NCI-H2227 treated with DMSO at 0.1 percent for 48 hours (cell line): Measurements from ENCODE around the gene MFSD11.
"Not testable (repeated sequence)": the region's sequence is repeated elsewhere in the genome, so short reads cannot be mapped to it uniquely, and the experiment has no call there.

Source experiments
- DNase-seq: peaks from one replicate; lab custom pipeline; 2025; lab: John Stamatoyannopoulos, UW

The MFSD11 gene

GRCh38 chr17:76737676-76738467, at the start of gene MFSD11:
TSS of gene MFSD11 (plus strand) at chr17:76738119. CDS start at chr17:76738353, 234 bp downstream.
- peak; percentile 97 for DNase-seq

- no peak for DNase-seq
These were observed 49.7 kb upstream of the MFSD11 start for GRCh38 chr17:76688165-76688622.

DNA sequence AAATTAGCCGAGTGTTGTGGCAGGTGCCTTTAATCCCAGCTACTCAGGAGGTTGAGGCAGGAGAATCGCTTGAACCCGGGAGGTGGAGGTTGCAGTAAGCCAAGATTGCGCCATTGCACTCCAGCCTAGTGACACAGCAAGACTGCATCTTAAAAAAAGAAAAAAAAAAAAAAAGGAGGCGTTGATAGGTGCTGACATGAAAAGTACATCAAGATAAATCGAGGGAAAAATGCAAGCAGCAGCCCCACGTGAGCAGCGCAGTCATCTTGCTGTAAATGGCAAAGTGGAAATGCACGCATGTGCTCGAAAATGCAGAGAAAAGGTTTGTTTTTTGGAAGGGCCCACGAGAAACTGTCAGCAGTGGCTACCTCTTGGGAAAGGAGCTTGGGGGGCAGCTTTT, 48.1 kb upstream of the MFSD11 start:
- no peak for DNase-seq

DNA sequence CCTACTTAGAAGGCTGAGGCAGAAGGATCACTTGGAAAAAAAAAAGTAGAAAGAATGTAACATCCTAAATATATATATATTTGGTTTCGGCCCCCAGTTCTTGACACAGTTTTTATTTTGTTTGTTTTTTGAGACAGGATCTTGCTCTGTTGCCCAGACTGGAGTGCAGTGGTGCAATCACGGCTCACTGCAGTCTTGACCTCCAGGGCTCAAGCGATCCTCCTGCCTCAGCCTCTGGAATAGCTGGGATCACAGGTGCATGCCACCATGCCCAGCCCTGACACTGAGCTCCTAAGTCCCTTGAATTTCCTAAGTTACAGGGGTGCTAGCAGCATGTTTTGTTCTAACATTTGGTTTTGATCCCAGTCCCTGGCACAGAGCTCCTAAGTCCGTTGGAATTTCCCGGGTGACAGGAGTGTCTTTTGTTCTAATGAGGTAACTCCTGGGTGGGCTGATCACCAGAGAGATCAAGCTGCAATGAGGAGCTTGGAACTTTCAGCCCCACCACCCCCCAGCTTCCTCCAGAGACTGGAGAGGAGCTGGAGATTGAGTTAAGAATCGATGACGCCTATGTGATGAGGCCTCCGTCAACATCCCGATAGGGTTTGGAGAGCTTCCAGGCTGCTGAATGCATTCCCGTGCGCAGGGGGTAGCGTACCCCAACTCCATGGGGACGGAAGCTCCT, 47.2 kb upstream of the MFSD11 start:
- DNase-seq = no peak

GRCh38 chr17:76691379-76692191, 46.3 kb upstream of the MFSD11 start:
- DNase-seq = no peak

DNA sequence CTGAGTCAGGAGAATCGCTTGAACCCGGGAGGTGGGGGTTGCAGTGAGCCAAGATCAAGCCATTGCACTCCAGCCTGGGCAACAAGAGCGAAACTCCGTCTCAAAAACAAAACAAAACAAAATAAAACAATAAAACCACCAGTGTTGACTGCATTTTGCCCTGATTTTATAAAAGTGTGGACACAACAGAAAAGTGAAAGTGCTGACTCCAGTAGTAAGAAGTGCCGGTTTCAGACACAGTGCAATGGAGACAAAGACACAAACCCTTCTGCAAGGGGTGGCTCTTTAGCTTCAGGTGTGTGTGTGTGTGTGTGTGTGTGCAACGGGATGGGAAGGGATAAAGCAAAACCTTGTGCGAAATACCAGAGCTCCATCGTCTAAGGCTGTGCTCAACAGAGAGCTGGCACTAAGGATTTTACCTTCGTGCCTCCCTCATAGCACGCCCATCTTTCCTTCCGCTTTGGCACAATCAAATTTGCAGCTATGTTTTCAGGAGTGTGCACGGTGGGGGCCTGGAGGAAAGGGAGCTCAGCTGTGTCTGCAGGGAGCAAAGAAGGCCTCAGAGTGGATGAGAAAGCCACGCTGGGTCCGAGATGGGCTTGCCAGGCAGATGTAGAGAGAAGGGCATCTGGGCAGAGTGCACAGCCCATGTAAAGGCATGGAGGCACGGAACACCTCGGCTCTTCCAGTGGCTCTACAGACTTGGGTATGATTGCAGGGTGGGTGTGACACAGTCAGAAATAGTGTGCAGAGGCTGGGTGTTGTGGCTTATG, 42.7 kb upstream of the MFSD11 start:
- no peak for DNase-seq

GRCh38 chr17:76696763-76697701, 40.9 kb upstream of the MFSD11 start:
- DNase-seq = no peak

DNA sequence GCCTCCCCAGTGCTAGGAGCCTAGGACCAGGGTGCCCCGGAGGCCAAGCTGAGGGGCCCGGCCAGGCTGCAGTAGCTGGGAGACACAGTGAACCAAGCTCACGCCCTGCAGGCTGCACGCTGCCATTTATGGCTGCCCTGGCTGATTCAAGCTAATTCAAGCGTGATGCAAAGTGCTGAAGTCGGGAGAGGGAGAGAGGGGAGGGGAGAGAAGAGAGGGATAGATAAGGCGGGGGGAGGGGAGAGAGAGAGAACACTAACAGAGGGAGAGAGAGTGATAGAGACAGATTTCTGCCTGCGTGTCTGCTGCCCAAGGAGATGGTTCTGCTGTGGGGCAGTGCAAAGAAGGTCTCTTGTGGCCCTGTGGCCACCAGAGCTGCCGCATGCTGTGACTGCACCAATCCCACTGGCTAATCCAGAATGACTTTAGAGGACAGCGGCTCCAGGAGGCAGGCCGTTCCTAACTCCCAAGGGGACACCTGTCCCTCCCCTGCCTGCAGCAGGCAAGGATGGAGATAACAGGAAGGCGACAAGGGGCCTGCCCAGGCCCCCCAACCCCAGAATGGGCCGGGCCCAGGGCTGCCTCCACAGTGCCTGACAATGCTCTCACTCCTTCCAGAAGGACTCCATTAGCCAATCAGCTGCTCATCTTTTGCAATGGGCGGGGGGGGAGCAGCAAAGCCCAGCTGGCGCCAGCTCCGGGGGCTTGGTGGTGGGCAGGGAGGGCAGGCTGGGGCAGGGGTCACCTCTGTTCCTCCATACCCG, 40.0 kb upstream of the MFSD11 start:
- DNase-seq = peak; percentile 67

GRCh38 chr17:76698466-76698977, 39.4 kb upstream of the MFSD11 start:
- DNase-seq = not testable (repeated sequence)

DNA sequence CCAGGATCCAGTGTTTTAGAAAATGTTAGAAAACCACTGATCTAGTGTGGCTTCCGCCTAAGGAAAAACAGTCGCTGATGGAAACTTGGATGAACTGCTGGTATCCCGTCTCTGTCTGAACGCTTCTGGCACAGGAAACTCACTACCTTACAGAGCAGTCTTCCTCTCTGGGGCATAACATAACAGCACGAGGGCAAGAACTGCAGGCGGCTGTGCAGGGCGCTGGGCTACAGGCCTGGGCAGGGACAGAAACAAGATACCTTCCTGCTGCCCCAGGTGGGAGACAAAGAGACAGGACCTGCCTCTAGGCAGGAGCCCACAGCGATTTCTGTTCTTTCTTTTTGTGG, 37.7 kb upstream of the MFSD11 start:
- DNase-seq = no peak

DNA sequence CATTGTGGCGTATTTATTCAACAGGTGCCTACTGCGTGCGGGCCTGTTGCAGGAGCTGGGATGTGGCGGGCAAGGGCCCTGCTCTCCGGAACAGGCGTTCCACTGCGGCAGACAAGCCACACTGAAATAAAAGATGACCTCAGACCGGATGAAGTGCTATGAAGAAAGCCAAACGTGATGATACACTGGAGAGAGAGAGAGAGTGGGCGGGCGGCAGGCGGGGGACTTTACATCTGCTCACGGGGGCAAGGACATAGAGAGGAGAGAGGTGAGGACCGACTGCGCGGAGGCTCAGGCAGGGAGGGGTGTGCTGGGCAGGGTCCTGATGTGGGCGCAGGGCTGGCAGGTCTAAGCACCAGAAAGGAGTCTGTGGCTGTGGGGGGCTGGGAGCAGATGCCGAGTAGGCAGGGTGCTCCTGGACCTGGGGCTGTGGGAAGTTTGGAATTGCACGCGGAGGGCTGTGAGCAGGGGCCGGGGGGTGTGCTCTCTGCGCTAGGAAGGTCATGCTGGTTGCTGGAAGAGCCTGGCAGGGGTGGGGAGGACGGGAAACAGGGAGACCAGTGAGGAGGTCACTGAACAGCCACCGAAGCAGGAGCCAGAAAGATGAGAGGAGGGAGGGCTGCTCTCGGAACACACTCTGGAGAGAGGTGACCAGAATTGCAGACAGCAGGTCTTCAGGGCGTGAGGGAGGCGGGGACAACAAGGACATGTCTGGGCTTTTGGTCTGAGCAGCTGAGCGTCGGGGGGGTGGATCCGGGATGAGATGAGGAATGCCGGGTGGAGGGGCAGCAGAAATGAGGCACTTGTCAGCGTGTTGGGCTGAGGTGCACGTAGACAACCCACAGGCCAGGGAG, 37.1 kb upstream of the MFSD11 start:
- peak; percentile 86 for DNase-seq

GRCh38 chr17:76701471-76701967, 36.4 kb upstream of the MFSD11 start:
- DNase-seq = no peak

GRCh38 chr17:76702076-76702475, 35.8 kb upstream of the MFSD11 start:
- no peak for DNase-seq

- DNase-seq = no peak
These were observed 34.8 kb upstream of the MFSD11 start for GRCh38 chr17:76702941-76703637.

- no peak for DNase-seq
These were observed 33.1 kb upstream of the MFSD11 start for GRCh38 chr17:76704805-76705204.

- DNase-seq = no peak
These were observed 31.1 kb upstream of the MFSD11 start for GRCh38 chr17:76706817-76707216.

- DNase-seq = peak; percentile 72
These were observed 29.7 kb upstream of the MFSD11 start for GRCh38 chr17:76707985-76708807.
